SK-N-SH treated with all-trans-retinoic acid at 6 μM for 48 hours (cell line): ENCODE results near the gene PLEKHA4.

Source experiments
- ARNTL ChIP-seq: fragments of 450-650 bp; formaldehyde crosslinking; IDR thresholded peaks from 2 replicates; pipeline ENCODE4 v1.5.0; 2020; ENCODE audit warnings: low read depth, mild to moderate bottlenecking, moderate library complexity, borderline replicate concordance
- BACH2 ChIP-seq: fragments of 250-450 bp; sonication (Bioruptor Pico); IDR thresholded peaks from 2 replicates; pipeline ENCODE4 v1.9.0; 2021; ENCODE audit warnings: mild to moderate bottlenecking, borderline replicate concordance
- ESRRG ChIP-seq: fragments of 250-450 bp; sonication (Bioruptor Pico); IDR thresholded peaks from 2 replicates; pipeline ENCODE4 v1.6.1; 2021; ENCODE audit warnings: mild to moderate bottlenecking
- GLIS3 ChIP-seq: fragments of 250-450 bp; sonication (Bioruptor Pico); IDR thresholded peaks from 2 replicates; pipeline ENCODE4 v1.5.0; 2020; ENCODE audit warnings: mild to moderate bottlenecking, moderate library complexity
- POU6F1 ChIP-seq: fragments of 250-450 bp; sonication (Bioruptor Pico); IDR thresholded peaks from 2 replicates; pipeline ENCODE4 v1.8.0; 2021; ENCODE audit warnings: low read depth, mild to moderate bottlenecking, moderate library complexity, borderline replicate concordance
- RARB ChIP-seq: fragments of 250-450 bp; sonication (Bioruptor Pico); IDR thresholded peaks from 2 replicates; pipeline ENCODE4 v1.8.0; 2021; ENCODE audit warnings: mild to moderate bottlenecking, moderate library complexity
- TOX ChIP-seq: fragments of 250-450 bp; sonication (Bioruptor Pico); IDR thresholded peaks from 2 replicates; pipeline ENCODE4 v1.8.0; 2021; ENCODE audit warnings: mild to moderate bottlenecking, moderate library complexity, borderline replicate concordance
- ZFP3 ChIP-seq: fragments of 250-450 bp; sonication (Bioruptor Pico); IDR thresholded peaks from 2 replicates; pipeline ENCODE4 v1.5.0; 2020; ENCODE audit warnings: mild to moderate bottlenecking, moderate library complexity
- ZFP30 ChIP-seq: fragments of 450-650 bp; formaldehyde crosslinking; IDR thresholded peaks from 2 replicates; pipeline ENCODE4 v1.5.0; 2022; ENCODE audit warnings: mild to moderate bottlenecking, moderate library complexity
- ZNF70 ChIP-seq: fragments of 450-650 bp; formaldehyde crosslinking; IDR thresholded peaks from 2 replicates; pipeline ENCODE4 v1.5.0; 2020; ENCODE audit warnings: mild to moderate bottlenecking, moderate library complexity
- ZNF8 ChIP-seq: fragments of 450-650 bp; formaldehyde crosslinking; IDR thresholded peaks from 2 replicates; pipeline ENCODE4 v1.5.0; 2020; ENCODE audit warnings: mild to moderate bottlenecking, moderate library complexity
- TF ChIP-seq, protein P1 (sequence below): fragments of 250-450 bp; sonication (Bioruptor Pico); IDR thresholded peaks from 2 replicates; pipeline ENCODE4 v1.8.0; 2020; ENCODE audit warnings: mild to moderate bottlenecking, moderate library complexity, borderline replicate concordance

- TF ChIP-seq ZNF8 (CRISPR knock-in tag) (no peak), BACH2 (CRISPR knock-in tag) (no peak), RARB (CRISPR knock-in tag) (no peak), ZFP3 (CRISPR knock-in tag) (no peak), TOX (CRISPR knock-in tag) (no peak), ARNTL (CRISPR knock-in tag) (no peak), ZNF70 (CRISPR knock-in tag) (no peak), ZFP30 (CRISPR knock-in tag) (no peak), ESRRG (CRISPR knock-in tag) (no peak), GLIS3 (CRISPR knock-in tag) (no peak), POU6F1 (CRISPR knock-in tag) (no peak)
- TF ChIP-seq, protein P1, sequence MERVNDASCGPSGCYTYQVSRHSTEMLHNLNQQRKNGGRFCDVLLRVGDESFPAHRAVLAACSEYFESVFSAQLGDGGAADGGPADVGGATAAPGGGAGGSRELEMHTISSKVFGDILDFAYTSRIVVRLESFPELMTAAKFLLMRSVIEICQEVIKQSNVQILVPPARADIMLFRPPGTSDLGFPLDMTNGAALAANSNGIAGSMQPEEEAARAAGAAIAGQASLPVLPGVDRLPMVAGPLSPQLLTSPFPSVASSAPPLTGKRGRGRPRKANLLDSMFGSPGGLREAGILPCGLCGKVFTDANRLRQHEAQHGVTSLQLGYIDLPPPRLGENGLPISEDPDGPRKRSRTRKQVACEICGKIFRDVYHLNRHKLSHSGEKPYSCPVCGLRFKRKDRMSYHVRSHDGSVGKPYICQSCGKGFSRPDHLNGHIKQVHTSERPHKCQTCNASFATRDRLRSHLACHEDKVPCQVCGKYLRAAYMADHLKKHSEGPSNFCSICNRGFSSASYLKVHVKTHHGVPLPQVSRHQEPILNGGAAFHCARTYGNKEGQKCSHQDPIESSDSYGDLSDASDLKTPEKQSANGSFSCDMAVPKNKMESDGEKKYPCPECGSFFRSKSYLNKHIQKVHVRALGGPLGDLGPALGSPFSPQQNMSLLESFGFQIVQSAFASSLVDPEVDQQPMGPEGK (CRISPR knock-in tag), result no peak
Measured at GRCh38 chr19:48837051-48837524, 31.3 kb downstream of the PLEKHA4 start.
